DLD1 (cell line): ENCODE results near the gene ZMIZ1.

Source experiments
- in situ Hi-C: cut with HindIII; loops from 2 replicates; pipeline ENCODE4 v1.10.0; 2017; ENCODE audit warnings: low sequenced_read_pairs

ZMIZ1 gene

DNA sequence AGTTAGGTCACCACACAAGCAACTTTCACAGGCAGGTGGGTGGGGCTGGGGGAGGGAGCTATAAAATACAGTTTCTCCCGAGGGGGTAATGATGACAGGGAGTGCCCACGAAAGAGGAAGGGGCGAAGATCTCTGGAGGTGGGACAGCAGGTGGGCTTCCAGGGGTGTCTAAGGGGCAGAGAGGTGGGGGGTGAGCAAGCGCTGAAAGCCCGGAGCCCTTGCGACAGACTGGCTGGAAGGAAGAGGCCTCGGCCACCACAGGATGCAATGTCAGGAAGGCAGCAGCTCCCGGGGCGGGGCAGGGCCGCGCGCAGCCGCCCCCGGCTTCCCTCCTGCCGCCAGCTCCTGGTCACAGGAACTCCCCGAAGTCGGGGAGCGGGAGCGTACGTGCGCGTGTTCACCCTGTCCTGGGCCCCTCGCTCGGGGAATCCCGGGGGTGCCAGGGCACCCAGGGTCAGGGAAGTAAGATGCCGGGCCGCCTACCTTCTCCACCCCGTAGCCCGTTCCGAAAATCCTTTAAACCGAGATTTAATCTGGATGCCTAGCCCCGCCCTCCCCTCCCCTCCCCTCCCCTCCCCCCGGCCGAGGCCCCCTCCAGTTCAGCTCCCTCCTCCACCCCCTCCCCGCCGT is 173.3 kb downstream of the ZMIZ1 start:
- in situ Hi-C loops = loop anchor here (25.0 kb wide), 1 partner anchor 455 kb away; no protein-coding TSS in a partner anchor

DNA sequence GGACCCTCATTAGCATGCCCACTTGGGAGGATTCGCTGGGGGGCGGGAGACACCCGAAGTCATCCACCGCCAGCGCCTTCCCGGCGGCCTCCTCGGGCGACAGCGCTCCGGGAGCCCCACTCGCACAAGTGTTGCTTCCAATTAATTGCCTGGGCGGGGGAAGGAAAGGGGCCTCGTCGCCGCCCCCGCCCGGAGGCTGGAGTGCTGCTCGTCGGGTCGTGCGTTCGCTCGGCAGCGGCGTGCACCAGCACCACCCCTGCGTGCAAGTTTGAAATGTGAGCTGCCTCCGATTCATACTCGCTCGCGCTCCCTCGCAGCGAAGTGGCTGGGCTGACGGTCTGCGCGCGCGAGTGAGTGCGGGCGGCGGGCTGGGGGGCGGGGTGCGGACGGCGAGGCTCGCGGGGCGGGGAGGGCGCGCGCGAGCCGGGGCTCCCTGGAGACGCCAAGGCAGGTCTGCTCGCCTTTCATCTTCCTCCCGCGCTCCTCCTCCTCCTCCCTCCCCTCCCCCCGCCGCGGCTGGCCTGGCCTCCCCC is 173.9 kb downstream of the ZMIZ1 start:
- in situ Hi-C loops = loop anchor here (25.0 kb wide), 1 partner anchor 455 kb away; no protein-coding TSS in a partner anchor

DNA sequence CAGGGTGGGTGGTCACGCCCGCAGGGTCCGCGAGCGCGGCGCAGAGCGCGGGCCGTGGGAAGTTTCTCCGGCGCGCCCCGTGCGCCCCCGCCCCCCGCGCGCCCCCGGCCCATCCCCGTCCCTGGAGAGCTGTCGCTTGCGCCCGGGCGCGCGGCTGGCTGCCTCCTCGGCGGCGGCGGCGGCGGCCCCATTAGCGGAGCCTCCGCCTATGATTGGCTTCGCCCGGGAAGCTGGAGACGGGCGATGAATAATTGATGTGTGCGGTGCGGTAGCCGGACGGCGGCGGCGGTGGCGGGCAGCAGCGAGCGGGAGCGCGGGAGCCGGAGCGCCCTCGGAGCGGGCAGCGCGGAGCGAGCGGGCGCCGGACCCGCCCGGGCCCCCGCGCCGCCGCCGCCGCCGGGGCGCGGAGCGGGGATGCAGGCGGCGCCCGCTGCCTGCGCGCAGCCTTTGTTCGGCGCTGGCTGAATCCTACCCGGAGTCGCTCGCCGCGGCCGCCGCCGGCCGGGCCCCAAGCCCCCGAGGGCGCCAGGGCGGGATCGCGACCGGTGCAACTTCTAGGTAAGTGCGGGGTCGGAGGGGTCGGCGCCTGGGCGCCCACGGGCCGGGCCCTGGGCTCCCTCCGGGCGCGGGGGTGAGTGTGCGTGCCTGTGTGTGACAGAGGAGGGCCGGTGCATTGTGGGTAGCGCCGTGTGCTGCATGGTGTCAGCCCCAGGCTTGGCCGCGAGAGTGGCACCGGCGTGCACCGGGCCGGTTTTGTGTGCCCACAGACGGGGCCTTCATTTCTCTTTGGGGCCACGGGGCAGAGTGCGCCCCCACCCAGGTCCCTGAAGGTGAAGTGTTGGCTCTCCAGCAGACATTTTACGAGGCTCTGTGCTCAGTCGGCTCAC is 174.7 kb downstream of the ZMIZ1 start:
- in situ Hi-C loops = loop anchor here (25.0 kb wide), 1 partner anchor 456 kb away; no protein-coding TSS in a partner anchor

DNA sequence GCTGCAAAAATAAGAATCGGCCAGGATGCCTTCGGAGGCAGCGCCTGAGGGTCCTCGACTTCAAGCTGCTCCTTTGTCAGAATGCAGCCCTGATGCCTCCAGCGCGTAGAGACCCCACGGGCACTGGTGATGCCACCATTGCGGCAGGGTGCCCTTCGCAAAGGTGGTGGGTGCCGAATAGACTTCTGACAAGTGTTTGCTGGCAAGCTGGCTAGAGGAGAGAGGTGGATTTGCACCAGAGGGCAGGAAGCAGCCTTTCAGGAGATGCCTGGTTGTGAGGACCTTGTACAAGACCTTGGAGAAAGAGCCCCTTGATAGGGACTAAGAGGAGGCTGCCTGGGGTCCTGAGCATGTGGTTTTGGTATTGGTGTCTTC is 175.3 kb downstream of the ZMIZ1 start:
- in situ Hi-C loops = loop anchor here (25.0 kb wide), 1 partner anchor 457 kb away; no protein-coding TSS in a partner anchor

DNA sequence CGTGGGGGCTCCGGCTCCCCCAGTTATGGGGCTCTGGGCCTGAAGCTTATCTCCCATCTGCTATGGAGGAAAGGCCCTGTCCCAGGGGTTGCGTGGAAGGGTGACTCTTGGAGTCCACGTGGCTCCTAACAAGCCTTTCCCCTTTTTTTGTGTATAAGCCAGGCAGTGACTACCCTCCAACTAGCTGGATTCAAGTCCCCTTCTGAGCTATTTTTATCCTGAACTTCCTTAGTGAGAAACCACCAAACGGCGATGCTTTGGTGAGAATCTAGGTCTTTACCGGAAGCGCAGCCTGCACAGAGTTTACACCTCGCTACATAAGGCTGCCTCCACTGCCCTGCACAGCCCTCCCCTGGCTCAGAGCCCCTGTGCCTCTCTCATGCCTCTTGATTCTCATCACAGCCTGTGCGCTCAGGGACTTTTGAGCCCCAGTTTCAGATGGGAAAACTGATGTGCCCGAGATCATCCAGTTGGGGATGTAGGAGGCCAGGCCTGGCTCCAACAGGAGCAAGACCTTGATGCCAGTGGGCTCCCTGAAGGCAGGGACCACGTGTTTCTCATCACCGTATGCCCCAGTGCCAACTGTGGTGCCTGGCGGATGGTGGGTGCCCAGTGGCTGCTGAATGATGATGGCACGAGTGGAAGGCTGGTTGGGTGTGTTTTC is 176.2 kb downstream of the ZMIZ1 start:
- in situ Hi-C loops = loop anchor here (25.0 kb wide), 1 partner anchor 458 kb away; no protein-coding TSS in a partner anchor

DNA sequence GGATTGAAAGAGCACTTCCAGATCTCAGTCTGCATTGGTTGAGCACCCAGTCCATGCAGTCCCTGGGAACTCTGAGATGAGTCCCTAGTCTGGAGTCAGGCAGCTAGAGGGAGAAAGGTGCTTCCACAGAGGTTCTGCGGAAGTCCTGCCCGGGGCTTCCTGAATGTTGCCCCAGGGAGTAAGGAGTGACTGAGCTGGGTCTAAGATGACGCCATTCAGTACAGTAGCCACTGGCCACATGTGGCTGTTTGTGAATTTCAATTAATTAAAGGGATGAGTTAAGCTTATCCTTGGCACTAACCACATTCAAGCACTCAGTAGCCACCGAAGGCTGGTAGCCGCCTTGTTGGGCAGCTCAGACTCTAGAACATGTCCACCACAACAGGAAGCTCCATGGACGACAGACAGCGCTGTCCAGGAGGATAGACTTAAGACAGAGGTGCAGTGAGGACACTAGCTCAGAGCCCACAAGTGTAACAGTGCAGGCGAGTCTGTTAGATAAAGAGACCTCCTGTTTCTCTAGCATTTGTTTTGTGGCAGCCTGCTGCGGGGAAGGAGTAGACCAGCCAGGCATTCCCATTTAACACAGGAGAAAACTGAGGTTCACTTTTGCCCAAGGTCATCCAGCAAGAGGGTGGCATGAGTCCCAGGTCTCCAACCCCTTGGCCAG is 176.9 kb downstream of the ZMIZ1 start:
- in situ Hi-C loops = loop anchor here (25.0 kb wide), 1 partner anchor 458 kb away; no protein-coding TSS in a partner anchor

DNA sequence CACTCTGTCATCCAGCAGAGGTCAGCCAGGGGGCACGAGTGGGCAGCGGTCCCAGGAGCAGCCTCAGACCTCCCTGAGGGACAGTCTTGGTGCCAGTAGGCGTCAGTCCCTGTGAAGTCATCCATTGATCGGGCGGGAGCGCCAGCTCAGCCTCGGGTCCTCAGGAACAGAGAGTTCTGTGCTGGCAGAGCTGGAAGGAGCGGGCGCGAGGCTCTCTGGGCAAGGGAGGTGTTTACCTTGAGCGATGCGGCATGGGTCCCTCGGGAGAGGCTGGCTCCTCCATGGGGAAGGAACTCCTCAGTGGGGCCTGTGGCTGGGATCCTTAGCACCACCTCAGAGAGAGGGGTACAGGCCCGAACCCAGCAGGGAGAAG is 177.4 kb downstream of the ZMIZ1 start:
- in situ Hi-C loops = loop anchor here (25.0 kb wide), 1 partner anchor 459 kb away; no protein-coding TSS in a partner anchor

DNA sequence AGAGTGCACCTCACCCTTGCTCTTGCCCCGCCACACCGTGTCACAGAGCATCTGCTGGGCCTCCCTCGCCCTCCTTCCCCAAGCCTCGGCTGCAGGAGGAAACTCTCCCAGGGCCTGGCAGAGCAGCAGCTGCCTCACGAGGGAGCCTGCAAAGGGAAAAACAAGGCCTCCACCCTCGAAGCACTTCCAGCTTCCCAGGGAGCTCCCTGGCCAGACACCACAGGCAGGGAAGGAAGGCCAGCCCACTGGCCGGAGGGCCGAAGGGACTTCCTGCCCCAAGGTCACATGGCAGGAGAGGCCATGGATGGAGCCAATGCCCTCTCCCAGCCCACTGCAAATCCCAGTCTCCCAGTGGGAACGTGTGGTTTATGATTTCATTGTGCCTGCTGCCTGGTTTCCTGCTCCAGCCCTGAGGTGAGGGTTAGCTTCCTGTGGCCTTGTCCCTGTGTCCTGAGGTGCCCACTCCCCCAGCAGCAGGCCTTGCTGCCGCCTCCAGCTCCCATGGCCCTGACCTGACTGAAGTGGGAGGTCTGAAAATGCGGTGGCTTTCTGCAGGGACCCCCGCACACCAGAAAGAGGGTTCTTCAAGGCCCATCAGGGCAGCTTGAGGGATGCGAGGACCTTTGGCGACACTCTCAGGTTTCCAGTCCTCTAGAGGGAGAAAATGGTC is 178.0 kb downstream of the ZMIZ1 start:
- in situ Hi-C loops = loop anchor here (25.0 kb wide), 1 partner anchor 459 kb away; no protein-coding TSS in a partner anchor

DNA sequence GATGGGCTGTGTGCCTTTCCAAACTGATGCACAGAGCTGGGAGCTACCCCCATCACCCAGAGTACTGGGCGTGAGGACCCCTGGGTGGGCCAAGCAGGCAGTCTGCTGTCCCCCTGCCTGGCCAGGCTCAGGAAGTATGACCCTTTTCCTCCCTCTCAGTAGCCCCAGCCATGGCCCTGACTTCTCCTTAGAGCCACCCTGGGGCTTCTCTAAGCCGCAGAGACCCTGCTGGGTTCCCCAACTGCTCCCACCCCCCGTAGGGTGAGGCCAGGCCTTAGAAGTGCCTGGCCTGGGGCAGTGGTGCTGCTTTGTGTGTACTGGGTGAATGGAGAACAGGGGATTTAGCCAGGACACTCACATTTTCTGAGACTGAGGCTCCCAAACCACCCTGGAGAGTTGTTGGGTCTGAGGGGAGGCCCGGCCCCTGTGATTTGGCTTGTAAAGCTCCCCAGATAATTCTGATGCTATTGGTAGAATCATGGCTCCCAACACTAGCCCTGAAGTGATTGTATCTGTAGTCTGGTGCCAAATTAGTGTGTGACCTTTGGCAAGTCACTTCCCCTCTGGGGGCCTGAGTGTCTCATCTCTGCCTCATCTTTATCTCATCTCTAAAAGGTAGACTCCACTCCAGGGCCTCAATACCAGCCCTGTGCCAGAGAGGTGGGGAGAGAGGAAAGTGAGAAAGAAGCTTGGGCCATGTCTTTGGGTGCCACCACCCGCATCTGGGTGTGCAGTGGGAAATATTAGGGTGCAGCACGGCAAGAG is 178.8 kb downstream of the ZMIZ1 start:
- in situ Hi-C loops = loop anchor here (25.0 kb wide), 1 partner anchor 460 kb away; no protein-coding TSS in a partner anchor

DNA sequence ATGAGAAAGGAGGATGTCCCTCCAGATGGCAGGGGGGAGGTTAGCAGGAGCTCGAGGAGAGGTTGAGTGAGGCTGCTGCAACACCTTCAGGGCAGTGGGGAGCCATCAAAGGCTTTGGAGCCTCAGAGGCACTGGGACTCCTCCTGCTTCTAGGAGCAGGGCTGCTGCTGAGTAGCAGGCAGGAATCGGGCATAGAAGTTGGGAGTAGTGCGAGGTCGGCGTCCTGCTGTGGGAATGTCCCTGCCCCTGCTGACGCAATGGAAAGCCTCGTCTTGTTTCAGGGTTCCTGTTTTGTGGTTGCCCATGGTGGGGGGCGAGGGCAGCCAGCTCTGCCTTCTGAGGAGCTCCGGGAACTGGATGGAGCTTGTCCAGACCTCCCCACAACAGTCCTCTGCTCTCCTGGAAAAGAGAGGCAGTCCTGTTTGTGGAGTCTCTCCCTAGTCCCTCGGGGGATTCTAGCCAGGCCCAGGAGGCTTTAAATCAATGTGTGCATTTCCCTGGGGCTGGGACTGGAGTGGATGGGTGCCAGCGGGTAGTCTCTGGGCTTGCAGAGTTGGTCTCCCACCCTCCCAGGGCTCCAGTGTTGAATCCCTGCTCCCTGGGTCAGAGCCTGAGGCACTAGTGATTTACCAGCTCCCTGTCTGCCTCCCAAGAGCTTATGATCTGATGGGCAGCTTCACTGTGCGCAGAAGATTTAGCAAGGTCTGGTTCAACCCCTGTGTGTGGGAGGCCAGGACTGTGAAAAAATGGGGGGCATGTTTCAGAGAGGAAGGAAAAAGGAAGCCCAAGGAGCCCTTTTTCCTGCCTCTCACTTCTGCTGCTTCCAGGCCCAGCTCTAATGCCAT is 179.8 kb downstream of the ZMIZ1 start:
- in situ Hi-C loops = loop anchor here (25.0 kb wide), 1 partner anchor 461 kb away; no protein-coding TSS in a partner anchor

DNA sequence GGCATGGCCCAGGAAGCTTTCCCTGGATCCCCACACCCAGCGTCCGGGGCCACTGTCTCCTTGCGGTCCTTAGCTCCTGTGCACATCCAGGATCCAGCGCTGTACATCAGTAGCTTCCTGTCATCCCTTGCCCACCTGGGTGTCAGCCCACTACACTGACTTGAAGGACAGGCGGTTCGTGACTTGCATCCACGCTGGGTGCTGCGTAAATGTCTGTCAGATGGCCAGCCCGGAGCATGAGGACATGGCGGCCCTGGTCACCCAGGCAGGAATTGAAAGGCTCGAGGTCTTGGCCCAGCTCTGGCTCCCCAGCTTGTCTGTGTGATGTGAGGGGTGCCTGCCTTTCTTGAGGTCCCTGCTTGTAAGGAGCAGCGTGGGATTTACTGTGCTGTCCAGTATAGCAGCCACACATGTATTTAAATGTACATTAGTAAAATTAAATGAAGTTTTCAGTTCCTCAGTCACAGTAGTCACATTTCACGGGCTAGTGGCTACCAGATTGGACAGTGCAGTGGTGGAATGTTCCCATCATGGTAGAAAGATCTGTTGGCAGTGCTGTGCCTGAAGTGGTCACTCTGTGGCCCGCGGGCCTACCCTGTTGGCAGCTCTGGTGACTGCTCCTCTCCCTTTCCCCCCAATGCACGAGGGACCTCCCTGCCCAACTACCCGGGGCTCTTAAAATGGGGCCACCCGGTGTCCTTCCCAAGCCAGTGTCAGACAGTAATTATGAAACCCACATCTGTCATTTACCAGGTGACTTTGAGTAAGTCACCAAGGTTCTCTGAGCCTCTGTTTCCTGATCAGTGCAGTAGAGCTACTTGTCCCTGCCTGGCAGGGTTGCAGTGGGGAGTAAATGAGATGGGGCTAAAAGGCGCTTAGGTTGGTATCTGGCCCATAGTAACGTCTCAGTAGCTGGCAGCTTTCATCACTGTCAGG is 180.7 kb downstream of the ZMIZ1 start:
- in situ Hi-C loops = loop anchor here (25.0 kb wide), 1 partner anchor 462 kb away; no protein-coding TSS in a partner anchor

DNA sequence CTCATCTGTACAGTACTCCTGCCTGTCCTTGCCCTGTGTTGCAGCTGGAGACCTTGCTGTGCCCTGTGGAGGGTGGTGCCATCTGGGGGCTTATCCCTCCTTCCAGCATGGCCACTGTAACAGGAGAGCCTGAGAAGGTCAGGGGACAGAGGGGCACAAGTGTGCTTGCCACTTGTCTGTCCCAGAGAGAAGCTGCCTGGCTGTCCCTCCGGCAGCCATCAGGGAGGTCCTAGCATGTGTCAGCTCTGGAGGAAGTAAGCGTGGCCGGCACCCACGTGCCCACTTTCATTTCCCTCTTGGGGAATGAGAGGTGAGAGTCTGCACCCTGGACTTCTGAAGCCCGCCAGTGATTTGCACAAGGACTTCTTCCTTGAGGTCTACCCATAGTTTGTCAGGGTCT is 181.5 kb downstream of the ZMIZ1 start:
- in situ Hi-C loops = no loop called here

DNA sequence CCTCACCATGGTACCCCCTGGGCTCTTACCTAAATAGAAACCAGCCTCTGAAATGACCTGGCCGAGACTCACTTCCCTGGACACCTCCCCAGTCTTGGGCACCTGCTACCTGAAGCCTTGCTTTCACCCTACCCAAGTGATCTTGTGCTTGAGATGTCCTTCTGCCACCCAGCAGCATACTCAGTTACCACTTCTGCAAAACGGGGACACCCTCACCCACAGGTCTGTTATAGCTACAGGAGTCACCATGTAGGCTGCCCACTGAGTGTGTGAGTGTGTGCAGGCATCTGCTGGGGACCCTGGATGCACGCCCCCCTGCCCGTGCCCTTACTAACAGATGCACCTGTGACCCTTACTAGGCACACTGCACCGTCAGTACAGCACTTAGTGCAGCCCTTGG is 183.7 kb downstream of the ZMIZ1 start:
- in situ Hi-C loops = no loop called here

DNA sequence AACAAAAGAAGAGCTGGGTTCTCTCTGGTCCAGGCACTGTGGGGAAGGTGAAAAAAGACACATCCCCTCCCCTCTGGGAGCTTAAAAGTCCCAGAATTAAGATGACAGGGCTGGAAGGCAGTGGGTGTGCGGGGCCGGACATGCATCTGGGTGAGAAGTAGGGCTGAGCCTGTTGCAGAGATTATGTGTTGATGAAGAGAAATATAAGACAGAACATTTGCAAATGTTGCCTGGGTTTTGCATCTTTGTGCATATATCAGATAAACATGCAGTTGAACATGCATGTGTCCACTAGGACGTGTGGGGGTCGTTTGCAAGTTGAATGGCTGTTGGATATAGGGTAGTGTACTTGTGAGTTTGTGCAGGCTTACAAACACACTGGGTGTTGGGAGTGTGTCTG is 184.2 kb downstream of the ZMIZ1 start:
- in situ Hi-C loops = no loop called here

DNA sequence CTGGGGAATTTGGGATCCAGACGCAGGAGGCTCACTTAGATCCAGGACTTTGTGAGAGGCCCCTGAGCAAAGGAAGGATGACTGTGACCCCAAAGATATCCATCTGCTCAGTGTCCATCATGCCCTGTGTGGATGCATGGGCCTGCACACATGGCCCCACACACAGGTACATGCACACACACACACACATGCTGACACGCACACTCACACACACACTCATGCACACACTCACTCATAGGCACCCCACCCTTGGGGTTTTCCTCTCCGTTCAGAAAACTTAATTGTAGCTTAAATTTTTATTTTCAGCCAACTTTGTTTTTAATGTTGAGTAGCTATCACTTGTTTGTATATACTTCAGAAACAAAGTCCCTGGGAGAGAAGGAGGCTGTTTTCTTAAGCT is 184.9 kb downstream of the ZMIZ1 start:
- in situ Hi-C loops = no loop called here

DNA sequence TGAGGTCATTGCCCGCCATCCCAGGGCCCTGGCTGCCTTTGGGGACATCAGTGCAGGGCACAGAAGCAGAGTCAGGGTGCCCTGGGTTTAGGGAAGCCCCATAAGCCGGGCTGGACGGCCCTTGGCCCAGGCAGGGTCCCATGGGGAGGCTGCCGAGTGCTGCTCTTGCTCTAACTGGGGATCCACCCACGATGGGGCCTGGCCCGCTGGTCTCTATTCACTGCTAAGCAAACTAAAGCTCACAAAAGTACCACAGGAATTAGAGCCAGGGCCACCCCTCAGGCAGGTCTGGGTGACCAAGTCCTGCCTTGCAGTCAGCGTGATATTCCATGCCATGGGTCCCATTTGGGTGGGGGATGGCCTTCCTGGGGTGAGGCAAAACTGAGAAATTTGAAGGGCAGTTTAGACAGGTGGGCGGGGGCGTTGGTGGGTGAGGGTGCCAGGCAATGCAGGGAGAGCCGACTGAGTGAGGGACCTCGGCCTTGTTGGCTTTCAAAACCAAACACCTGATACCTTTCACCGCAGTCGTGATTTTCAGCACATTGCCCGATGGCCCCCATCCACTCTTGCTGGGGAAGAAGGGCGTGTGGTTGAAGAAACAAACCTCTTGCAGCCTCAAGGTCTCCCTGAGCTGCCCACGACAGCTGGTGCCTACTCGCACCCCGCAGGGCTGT is 185.7 kb downstream of the ZMIZ1 start:
- in situ Hi-C loops = no loop called here
